ENCODE results near the gene FBXL3.

Gene FBXL3

GRCh38 chr13:77026861-77027621 lies at the start of gene FBXL3:
FBXL3 (minus strand) TSS chr13:77027159; CDS start chr13:77021860, 5,299 bp downstream.
- DNase-seq, result peak; percentile 64

DNA sequence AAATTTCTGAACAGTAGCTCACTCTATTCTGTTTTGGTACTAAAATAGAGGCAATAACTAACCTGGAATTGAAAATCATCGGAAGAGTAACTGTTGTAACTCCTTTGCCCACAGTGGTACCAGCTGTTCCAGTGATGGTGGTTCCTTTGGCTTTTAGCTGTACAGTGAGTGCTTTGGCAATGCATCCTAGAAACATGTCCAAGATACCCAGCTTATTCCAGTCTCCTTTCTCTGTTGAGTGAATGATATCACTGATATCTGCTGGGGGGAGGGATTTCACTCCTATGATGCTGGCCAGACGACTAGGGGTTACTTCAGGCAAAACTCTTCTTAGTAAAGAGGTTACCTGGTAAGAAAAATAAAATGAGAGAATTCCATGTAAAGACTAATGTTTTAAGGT lies 40.6 kb upstream of the FBXL3 start:
- no peak for DNase-seq

- DNase-seq, result no peak
Observed at GRCh38 chr13:77065461-77066147, 38.6 kb upstream of the FBXL3 start.

GRCh38 chr13:77062097-77062496 lies 35.1 kb upstream of the FBXL3 start:
- no peak for DNase-seq

DNA sequence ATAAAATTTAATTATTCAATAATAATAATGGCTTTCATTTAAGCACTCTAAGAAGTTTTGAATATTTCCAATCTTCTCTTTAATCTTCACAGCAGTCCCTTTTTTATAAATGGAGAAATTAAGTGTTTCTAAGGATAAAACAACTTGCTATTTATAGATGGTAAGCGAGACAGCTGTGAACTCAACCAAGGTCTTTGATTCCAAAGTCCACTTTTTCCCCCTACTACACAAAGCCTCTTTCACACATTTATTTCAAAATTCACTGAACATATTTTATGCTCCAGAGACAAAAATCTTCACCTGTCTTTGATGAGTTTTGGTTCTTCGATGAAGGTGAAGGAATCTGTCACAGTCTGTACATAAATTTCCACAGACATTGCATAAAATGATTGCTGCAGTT lies 34.4 kb upstream of the FBXL3 start:
- no peak for DNase-seq

GRCh38 chr13:77056886-77057285 lies 29.9 kb upstream of the FBXL3 start:
- no peak for DNase-seq

- DNase-seq, result no peak
Observed at GRCh38 chr13:77056382-77056781, 29.4 kb upstream of the FBXL3 start.

DNA sequence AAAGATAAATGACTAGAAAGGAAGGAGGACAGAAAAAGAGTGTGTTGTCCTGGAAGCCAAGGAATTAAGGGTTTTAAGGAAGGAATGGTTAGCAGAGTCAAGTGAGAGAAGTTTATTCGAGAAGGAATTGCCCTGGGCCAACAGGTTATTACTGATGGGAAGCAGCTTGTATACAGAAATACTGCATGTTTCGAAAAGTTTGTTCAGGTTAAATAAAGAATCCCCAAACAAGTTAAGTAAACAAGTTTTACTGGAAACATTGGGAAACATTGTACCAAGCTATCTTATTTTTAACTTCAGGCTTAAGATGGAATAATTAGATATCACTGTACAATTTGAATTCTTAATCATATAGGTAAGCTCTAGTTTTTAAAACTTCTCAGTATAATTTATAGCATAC lies 28.2 kb upstream of the FBXL3 start:
- no peak for DNase-seq

GRCh38 chr13:77053192-77053591 lies 26.2 kb upstream of the FBXL3 start:
- no peak for DNase-seq

DNA sequence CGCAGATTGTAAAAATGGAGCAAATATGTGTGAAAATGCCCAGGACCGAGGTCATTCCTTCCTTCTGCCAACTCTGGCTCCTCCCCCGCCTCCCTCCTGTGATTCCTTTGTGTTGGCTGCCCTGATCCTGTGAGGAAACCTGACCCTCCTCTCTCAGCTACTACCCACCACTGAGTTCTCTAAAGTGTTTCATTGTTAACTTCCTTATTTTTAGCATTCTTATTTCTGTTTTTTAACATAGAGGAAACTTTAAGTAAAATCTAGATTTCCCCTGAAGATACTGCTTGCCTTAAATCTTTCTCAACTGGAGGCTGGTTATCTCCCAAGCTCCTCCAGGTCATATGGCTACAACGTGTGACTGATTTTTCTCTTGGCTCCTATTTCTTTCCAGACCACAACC lies 21.7 kb upstream of the FBXL3 start:
- DNase-seq, result no peak

- DNase-seq, result no peak
Observed at GRCh38 chr13:77047649-77048343, 20.8 kb upstream of the FBXL3 start.

- no peak for DNase-seq
Observed at GRCh38 chr13:77042566-77043177, 15.7 kb upstream of the FBXL3 start.

DNA sequence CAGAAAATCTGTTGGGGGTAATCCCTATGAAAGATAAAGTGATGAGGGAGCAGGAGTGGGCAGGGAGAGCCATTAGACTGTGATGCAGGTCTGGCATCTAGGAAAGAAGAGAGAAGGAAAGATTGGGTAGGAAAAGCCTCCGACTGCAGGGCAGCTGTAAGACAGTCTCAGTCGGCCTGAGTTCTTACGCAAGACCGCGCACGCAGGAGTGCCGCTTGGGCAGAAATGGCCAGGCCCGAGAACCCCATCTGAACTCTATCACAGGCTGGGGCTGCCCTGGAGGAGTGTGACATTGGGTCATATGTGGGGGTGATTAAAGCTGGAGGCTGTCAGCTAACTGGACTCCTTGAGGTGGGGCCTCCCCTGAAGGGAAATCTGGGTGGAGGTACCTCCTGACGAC lies 13.9 kb upstream of the FBXL3 start:
- DNase-seq, result no peak

DNA sequence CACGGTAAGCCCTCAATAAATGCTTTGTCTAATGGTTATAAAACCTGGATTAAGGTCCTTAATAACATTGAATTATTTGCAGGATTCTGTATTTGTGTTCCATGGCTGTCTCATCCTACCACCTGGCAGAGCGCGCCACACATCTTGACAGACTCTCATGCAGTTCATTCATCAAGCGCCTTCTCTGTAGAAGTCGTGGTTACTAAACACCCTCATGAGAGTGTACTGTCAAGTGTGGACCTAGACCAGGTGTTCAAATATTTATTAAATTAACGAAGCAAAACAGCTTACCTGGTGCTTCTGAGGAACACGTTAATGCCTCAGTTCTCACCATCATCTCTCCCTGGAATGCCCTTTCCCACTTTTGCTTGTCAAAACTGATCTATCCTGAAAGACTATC lies 13.1 kb upstream of the FBXL3 start:
- DNase-seq, result no peak

DNA sequence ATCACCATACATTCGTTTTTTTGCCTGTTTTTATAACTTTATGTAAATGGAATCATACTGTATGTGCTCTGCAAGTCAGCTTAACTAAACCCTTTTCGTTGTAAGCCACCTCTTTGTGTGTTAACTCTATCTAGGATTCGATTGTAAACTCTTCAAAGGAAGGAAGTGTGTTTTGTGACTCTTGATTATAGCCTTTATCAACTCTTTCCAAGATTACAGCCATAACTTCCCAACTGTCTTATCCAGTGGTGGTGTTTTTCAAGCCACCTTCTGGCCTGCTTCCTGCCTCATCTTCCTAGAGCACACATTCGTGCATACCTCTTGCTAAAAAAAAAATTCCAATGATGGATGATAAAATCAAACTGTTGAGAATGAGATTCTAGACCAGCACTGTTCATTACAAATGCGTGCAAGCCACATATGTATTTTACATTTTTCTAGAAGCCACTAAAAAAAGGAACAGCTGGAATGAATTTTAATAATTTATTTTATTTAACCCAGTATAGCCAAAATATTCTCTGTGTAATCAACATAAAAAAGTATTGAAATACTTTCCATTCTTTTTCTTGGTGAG lies 12.0 kb upstream of the FBXL3 start:
- no peak for DNase-seq

DNA sequence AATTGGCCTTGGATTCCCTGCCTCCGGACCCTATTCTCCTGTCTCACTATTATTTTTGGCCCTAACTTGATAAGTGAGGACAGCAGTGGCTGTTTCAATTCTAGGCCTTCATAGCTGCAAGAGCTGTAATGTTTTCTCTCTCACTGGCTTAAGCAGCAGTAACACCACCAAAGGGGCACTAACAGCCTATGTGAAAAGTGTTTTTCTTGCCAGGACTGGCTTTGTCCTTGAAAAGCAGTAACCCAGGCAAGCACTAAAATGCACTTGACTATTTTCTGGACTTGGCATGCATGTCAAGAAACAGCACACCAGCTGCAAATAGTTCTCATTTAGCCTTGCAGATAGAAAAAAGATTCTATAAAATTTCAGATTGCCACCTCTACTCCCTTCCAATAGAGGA lies 9.3 kb upstream of the FBXL3 start:
- no peak for DNase-seq

DNA sequence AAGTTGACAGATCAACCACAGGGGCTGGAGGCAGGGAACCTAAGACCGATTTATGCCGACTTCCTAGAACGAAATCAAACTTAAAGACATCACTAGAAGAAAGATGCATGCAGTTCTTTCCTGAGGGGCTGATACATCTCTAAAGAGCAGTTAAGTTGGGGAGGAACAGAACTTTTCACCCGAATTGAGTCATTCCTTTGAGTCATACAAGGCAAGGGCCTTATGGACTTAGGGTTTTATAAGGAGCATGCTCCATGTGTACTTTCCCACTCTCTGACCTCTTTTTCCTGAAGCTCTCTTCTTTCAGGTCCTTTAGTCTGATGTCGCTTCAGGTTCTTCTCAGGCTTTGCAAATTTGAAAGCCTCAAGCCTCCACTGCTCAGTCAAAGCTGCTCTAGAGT lies 7.9 kb upstream of the FBXL3 start:
- DNase-seq, result no peak

- DNase-seq, result no peak
Observed at GRCh38 chr13:77033717-77034302, 6.9 kb upstream of the FBXL3 start.

DNA sequence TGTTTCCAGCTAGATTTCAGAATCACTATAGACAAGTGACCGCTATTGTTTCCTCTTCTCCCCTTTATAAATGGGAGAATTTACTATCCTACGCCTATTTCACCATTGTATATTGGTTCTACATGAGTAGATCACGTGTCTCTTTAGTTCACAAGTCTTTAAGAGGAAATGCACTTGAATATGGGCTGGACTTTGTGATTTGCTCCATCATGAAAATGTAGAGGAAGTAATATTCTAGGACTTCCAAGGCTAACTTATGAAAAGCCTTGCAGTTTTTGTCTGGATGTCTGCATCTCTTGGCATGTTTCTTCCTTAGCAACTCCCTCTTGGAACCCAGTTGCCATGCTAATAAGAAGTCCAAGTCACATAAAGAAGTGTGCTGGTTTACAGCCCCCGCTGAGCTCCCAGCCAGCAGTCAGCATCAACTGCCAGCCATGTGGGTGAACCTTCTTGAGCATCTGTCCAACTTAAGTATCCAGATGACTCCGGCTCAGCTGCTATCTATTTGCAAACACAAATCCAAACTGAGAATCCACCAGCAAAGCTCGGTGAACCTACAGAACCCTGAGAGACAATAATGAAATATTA lies 4.8 kb upstream of the FBXL3 start:
- DNase-seq, result no peak

DNA sequence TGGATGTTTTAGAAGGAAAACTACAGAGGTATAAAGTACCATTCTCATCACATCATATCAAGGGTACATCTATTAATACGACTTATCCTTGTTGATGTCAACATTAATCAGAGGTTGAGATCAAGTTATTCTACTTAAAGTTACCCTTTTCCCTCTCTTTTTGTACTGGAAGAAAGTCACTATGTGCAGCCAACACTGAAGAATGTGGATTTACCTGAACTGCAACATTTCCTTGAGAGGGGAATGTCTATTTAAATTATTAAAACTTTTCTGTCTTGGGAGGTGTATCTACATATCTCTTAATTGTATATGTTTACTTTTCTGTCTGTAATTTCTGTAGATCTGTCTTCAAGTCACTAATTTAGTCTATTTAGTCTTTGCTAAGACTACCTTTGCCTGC lies 2.5 kb upstream of the FBXL3 start:
- no peak for DNase-seq

DNA sequence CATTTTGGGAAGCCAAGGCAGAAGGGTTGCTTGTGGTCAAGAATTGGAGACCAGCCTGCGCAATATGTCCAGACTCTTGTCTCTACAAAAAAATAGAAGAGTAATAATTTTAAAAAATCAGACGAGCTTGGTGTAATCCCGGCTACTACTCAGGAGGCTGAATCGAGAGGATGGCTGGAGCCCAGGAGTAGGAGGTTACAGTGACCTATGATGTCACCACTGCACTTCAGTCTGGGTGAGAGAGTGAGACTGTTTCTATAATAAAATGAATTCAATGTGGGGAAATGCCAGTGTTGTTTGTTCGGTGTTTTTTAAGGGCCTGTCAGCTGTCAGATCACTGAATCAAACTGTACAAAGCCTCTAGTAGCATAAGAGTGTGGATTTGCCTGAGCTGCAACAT lies 1.2 kb upstream of the FBXL3 start:
- no peak for DNase-seq

- DNase-seq, result peak; percentile 48
Observed at GRCh38 chr13:77026255-77026860, 601 bp downstream of the FBXL3 start.

Data from activated T-cell treated with anti-CD3 and anti-CD28 coated beads for 4 hours (primary cell).